IPS-18c (cell line): ENCODE results near the gene CDC42SE1.
A peak's percentile ranks its signal among the peaks of the same experiment; 100 is the strongest.
"Not testable (repeated sequence)": the region's sequence is repeated elsewhere in the genome, so short reads cannot be mapped to it uniquely, and the experiment has no call there.

Experiments
- H3K4me3 ChIP-seq: 2 replicates; pipeline ENCODE4 v1.7.0; 2013; ENCODE audit warnings: low read depth, mild to moderate bottlenecking, low read length, moderate library complexity; ENCODE audit not compliant: insufficient read depth
- H3K9me3 ChIP-seq: one replicate; pipeline ENCODE4 v1.6.1; 2013; ENCODE audit warnings: mild to moderate bottlenecking, low read length, moderate library complexity; ENCODE audit not compliant: control insufficient read depth, insufficient read depth

The CDC42SE1 gene

GRCh38 chr1:151059109-151060006 lies at the start of gene CDC42SE1:
CDC42SE1 (minus strand) TSS chr1:151059622; CDS start chr1:151055730, 3,892 bp downstream.
- peak within 1 kb of the TSS; percentile 85 for H3K4me3 ChIP-seq
- H3K9me3 ChIP-seq: no peaks in the 10 kb centered on the region

- Histone ChIP-seq H3K9me3 (no peaks in the 10 kb centered on the region), H3K4me3 (no peak overlapping the region)
These were observed 48.9 kb upstream of the CDC42SE1 start for GRCh38 chr1:151108331-151108730.

- no peak overlapping the region for H3K4me3 ChIP-seq
- H3K9me3 ChIP-seq: no peaks in the 10 kb centered on the region
These were observed 47.5 kb upstream of the CDC42SE1 start for GRCh38 chr1:151106894-151107293.

GRCh38 chr1:151104630-151105029 lies 45.2 kb upstream of the CDC42SE1 start:
- no peaks in the 10 kb centered on the region for H3K9me3 ChIP-seq
- H3K4me3 ChIP-seq: no peak overlapping the region

GRCh38 chr1:151098126-151098525 lies 38.7 kb upstream of the CDC42SE1 start:
- Histone ChIP-seq H3K4me3 (no peak overlapping the region), H3K9me3 (no peaks in the 10 kb centered on the region)

GRCh38 chr1:151097426-151097825 lies 38.0 kb upstream of the CDC42SE1 start:
- H3K4me3 ChIP-seq, H3K9me3 ChIP-seq: not testable (repeated sequence)

GRCh38 chr1:151085953-151086559 lies 26.6 kb upstream of the CDC42SE1 start:
- H3K4me3 ChIP-seq: no peak overlapping the region
- H3K9me3 ChIP-seq: peaks cover 2% of the 10 kb centered on the region

GRCh38 chr1:151072224-151072623 lies 12.8 kb upstream of the CDC42SE1 start:
- Histone ChIP-seq H3K4me3 (no peak overlapping the region), H3K9me3 (no peaks in the 10 kb centered on the region)

- peak within 1 kb of the TSS; percentile 88 for H3K4me3 ChIP-seq
- H3K9me3 ChIP-seq: no peaks in the 10 kb centered on the region
These were observed 11.3 kb upstream of the CDC42SE1 start, which contains the start of gene GABPB2 for GRCh38 chr1:151070474-151071276. GABPB2 (plus strand) TSS chr1:151070761; CDS start chr1:151088190, 17,429 bp downstream.

GRCh38 chr1:151069103-151069486 lies 9.7 kb upstream of the CDC42SE1 start:
- no peak overlapping the region for H3K4me3 ChIP-seq
- H3K9me3 ChIP-seq: no peaks in the 10 kb centered on the region

GRCh38 chr1:151067185-151067584 lies 7.8 kb upstream of the CDC42SE1 start:
- Histone ChIP-seq H3K9me3 (no peaks in the 10 kb centered on the region), H3K4me3 (no peak overlapping the region)

GRCh38 chr1:151065089-151065645 lies 5.7 kb upstream of the CDC42SE1 start:
- H3K4me3 ChIP-seq: no peak overlapping the region
- no peaks in the 10 kb centered on the region for H3K9me3 ChIP-seq

GRCh38 chr1:151062741-151063371 lies 3.4 kb upstream of the CDC42SE1 start:
- Histone ChIP-seq H3K4me3 (no peak overlapping the region), H3K9me3 (no peaks in the 10 kb centered on the region)

GRCh38 chr1:151061704-151062103 lies 2.3 kb upstream of the CDC42SE1 start:
- no peak overlapping the region for H3K4me3 ChIP-seq
- no peaks in the 10 kb centered on the region for H3K9me3 ChIP-seq

GRCh38 chr1:151060657-151061421 lies 1.4 kb upstream of the CDC42SE1 start:
- peak overlapping the region; percentile 85 for H3K4me3 ChIP-seq
- no peaks in the 10 kb centered on the region for H3K9me3 ChIP-seq

GRCh38 chr1:151060007-151060656 lies 710 bp upstream of the CDC42SE1 start, which contains the start of gene MLLT11:
MLLT11 (plus strand) TSS chr1:151060397; CDS start chr1:151067225, 6,828 bp downstream.
- Histone ChIP-seq H3K4me3 (peak within 1 kb of the TSS; percentile 85), H3K9me3 (no peaks in the 10 kb centered on the region)
